ENCODE measurements around the gene INTS3.
A peak's percentile ranks its signal among the peaks of the same experiment; 100 is the strongest.

INTS3 gene, protein sequence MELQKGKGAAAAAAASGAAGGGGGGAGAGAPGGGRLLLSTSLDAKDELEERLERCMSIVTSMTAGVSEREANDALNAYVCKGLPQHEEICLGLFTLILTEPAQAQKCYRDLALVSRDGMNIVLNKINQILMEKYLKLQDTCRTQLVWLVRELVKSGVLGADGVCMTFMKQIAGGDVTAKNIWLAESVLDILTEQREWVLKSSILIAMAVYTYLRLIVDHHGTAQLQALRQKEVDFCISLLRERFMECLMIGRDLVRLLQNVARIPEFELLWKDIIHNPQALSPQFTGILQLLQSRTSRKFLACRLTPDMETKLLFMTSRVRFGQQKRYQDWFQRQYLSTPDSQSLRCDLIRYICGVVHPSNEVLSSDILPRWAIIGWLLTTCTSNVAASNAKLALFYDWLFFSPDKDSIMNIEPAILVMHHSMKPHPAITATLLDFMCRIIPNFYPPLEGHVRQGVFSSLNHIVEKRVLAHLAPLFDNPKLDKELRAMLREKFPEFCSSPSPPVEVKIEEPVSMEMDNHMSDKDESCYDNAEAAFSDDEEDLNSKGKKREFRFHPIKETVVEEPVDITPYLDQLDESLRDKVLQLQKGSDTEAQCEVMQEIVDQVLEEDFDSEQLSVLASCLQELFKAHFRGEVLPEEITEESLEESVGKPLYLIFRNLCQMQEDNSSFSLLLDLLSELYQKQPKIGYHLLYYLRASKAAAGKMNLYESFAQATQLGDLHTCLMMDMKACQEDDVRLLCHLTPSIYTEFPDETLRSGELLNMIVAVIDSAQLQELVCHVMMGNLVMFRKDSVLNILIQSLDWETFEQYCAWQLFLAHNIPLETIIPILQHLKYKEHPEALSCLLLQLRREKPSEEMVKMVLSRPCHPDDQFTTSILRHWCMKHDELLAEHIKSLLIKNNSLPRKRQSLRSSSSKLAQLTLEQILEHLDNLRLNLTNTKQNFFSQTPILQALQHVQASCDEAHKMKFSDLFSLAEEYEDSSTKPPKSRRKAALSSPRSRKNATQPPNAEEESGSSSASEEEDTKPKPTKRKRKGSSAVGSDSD

DNA sequence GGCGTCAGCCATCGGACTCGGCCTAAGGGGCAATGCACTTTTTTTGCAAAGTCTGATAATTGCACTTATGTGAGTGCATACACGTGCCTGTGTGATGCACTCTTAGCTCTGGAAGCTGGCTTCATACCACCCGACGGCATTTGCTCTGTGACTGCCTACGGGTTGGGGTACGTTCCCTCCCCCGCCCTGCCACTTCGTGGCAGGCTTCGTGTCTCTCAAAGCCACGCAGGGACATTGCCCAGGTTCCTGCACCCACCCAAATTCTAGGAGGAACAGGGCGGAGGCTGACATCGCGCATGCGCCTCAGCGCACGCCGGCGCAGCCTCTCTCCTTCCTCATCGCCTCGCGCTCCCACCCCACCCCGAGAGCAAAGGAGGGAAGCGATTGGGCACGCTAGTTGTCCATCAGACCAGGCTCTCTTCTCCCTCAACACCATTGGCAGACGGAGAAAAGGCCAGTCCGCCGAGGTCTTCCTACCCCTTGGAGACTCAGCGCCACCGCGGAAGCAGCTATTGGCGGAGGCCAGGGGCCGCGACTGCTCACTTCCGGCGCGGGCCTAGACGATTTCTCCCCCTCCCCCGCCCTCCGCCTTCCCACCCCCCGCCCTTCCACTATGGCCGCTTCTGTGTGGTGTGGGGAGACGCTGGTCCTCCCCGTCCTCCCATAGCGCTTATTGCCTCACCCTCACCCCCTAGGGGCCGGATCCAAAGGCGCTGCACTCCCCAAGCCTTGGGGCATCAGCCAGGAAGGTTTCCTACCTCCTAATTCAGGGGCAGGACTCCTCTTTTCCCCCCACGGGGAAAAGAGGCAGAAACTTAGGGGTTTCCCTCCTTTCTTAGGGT is at the start of gene INTS3:
INTS3 (plus strand) TSS at position 588 of the 842 bp plus-strand sequence. CDS start 585 bp downstream, outside the sequence.
- peak; percentile 99 to 100 for DNase-seq

DNA sequence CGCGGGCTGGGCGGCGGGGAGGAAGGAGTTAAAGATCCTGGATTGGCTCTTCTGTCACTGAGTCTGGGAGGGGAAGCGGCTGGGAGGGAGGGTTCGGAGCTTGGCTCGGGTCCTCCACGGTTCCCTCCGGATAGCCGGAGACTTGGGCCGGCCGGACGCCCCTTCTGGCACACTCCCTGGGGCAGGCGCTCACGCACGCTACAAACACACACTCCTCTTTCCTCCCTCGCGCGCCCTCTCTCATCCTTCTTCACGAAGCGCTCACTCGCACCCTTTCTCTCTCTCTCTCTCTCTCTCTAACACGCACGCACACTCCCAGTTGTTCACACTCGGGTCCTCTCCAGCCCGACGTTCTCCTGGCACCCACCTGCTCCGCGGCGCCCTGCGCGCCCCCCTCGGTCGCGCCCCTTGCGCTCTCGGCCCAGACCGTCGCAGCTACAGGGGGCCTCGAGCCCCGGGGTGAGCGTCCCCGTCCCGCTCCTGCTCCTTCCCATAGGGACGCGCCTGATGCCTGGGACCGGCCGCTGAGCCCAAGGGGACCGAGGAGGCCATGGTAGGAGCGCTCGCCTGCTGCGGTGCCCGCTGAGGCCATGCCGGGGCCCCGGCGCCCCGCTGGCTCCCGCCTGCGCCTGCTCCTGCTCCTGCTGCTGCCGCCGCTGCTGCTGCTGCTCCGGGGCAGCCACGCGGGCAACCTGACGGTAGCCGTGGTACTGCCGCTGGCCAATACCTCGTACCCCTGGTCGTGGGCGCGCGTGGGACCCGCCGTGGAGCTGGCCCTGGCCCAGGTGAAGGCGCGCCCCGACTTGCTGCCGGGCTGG is 49.1 kb upstream of the INTS3 start, which contains the start of gene NPR1:
NPR1 (plus strand) TSS at position 170 of the 818 bp plus-strand sequence; CDS start at position 591, 421 bp downstream.
- DNase-seq = no peak

DNA sequence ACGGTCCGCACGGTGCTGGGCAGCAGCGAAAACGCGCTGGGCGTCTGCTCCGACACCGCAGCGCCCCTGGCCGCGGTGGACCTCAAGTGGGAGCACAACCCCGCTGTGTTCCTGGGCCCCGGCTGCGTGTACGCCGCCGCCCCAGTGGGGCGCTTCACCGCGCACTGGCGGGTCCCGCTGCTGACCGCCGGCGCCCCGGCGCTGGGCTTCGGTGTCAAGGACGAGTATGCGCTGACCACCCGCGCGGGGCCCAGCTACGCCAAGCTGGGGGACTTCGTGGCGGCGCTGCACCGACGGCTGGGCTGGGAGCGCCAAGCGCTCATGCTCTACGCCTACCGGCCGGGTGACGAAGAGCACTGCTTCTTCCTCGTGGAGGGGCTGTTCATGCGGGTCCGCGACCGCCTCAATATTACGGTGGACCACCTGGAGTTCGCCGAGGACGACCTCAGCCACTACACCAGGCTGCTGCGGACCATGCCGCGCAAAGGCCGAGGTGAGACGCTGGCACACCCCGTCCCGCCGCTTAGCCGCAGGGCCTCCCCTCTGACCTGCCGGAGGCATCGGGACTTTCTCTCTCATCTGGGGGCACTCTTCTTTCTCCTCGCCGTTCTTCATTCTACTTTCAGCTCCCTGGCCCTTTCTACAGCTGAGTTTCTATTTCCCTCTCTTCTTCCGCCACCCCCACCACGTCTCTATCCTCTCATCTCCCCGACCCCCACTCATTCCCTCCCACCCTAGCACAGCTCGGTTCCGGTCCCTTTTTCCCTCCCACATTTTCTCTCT is 48.3 kb upstream of the INTS3 start:
- DNase-seq = no peak

DNA sequence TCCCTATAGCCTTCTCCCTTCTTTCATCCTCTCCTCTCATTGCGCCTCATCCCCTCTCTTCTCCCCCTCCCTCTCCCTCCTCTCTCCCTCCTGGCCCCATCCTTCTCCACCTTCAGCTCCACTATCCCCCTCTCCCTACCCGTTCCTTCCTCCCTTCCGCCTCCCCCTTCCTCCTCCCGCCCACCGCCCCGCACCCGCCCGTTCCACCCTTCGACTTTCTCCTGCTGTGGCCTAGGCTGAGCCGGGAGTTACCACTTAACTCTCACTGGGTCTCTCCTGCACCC is 47.8 kb upstream of the INTS3 start:
- DNase-seq = no peak

DNA sequence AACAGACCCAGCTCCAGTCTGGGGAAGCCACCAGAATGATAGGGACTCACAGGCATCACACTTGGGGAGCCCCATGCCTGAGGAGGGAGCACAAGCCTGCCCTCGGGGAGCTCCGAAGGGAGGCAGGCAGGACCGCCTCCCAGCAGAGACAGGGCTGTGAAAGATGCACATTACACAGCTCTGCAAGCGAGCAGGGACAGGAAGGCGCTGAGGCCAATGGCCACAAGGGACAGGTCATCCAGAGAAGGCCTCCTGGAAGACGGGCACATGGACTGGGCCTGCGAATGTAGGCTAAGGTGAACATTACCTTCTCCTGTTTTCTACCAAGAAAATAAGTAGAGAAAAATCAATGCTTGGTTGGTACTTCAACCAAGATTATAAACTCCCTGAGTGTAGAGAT is 45.1 kb upstream of the INTS3 start:
- no peak for DNase-seq

DNA sequence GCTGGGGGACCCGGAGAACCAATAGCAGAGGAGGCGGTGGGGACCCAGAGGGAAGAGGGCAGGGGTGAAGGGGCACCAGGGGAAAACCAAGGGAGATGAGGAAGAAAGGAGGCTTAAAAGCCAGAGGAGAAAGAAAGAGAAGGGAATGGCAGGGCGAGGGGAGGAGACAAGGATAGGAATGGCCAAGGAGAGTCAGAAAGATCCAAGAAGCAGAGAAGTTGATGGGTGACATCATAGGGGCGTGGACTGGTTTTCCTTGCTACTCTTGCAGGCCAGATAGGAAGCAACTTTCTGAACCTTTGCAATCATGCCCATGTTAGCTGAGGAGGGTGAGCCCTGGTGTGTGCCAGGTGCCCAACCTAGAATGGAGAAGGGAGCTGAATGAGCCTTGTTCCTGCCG is 44.0 kb upstream of the INTS3 start:
- no peak for DNase-seq

DNA sequence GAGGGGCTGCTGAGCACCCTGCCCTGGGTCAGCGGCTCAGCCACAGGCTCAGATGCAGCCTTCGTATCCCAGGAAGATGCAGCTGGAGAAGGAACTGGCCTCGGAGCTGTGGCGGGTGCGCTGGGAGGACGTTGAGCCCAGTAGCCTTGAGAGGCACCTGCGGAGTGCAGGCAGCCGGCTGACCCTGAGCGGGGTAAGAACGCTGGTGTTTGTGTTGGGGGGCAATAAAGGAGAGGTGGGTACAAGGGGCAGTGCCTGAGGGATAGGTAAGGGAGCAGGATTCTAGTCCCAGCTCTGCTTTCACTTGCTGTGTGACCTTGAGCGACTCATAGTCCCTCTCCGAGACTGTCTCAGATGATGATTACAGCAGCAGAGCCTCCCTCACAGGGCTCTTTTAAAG is 43.0 kb upstream of the INTS3 start:
- DNase-seq = no peak

DNA sequence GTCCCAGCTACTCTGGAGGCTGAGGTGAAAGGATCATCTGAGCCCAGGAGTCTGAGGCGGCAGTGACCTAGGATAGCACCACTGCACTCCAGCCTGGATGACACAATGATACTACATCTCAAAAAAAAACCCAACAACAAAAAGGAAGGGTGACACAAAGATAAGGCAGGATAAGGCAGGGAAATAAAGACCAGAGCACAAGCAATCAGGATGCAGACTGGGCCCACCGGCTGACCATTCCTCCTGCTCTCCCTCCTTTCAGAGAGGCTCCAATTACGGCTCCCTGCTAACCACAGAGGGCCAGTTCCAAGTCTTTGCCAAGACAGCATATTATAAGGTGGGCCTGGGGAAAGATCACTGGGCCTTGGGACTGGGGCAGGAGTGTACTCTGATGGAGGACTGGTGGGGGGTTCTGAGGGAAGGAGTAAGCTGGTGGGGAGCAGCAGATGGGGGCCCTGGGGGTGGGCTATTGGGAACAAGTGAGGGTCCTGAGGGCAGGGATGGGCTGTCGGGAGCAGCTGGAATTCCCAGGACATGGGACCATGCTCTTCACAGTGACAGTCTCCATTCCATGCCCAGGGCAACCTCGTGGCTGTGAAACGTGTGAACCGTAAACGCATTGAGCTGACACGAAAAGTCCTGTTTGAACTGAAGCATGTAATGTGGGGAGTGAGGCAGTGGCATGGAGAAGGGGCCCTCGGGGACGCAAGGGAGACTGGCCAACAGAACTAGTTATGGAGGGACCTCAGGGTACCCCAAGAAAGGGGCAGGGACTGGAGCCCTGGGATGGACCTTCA is 42.1 kb upstream of the INTS3 start:
- no peak for DNase-seq

DNA sequence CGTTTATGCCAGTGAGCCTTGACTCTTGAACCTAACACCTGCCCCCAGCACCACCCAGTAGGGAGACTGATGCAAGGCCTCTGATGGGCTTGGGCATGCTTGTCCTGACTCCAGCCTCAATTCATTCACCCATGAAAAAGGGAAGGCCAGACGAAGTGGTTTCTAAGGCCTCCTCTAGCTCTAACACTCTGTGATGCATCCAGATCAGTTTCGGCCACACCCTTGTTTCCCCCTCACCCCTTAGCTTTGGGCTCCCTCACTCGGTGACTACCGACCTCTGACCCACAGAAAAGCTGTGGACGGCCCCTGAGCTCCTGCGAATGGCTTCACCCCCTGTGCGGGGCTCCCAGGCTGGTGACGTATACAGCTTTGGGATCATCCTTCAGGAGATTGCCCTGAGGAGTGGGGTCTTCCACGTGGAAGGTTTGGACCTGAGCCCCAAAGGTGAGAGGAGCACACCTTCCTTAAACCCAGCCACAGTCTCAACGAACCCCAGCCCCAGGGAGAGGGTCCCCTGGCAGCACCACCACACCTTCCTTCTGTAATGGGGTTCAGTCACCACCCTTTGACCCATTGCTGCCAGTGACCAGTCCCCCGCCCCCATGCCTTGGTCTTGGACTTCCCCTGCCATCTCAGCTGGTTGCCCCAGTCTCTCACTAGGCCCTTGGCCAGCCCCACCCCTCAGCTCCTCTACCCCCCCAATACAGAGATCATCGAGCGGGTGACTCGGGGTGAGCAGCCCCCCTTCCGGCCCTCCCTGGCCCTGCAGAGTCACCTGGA is 40.3 kb upstream of the INTS3 start:
- no peak for DNase-seq

DNA sequence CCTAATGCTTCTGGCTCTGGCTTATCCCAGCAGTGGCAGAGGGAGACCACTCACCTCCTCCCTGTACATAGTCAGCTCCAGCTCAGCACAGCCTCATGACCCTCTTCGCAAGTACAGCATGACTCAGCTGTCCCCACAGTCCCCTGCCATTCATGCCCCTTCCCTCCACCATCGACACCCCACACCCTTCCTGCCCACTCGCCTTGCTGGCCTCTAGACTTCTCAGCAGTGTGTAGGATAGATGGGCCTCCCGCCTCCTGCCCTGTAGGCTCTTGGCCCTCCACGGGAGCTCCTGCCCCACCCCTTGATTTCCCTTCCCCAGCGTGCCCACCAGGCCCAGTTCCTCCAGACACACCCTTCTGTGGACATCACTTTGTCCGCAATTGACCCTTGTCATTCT is 39.6 kb upstream of the INTS3 start:
- no peak for DNase-seq

DNA sequence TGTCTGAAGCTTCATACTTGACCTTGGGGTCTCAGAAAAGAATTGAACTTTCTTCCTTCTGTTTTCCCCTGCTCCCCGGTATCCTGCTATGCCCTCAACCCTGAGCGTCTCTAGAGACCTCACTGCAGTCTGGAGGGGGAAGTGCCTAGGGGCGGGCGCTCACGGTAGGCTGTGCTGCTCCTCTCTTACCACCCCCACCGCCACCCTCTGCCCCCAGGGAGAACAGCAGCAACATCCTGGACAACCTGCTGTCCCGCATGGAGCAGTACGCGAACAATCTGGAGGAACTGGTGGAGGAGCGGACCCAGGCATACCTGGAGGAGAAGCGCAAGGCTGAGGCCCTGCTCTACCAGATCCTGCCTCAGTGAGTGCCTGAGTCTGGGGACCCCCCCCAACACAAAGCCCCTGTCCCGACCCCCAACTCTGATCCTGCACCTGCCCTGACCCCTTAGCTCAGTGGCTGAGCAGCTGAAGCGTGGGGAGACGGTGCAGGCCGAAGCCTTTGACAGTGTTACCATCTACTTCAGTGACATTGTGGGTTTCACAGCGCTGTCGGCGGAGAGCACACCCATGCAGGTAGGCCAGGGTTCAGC is 39.0 kb upstream of the INTS3 start:
- DNase-seq = no peak

DNA sequence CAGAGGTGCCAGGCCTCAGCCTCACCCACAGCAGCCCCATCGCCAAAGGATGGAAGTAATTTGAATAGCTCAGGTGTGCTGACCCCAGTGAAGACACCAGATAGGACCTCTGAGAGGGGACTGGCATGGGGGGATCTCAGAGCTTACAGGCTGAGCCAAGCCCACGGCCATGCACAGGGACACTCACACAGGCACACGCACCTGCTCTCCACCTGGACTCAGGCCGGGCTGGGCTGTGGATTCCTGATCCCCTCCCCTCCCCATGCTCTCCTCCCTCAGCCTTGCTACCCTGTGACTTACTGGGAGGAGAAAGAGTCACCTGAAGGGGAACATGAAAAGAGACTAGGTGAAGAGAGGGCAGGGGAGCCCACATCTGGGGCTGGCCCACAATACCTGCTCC is 34.4 kb upstream of the INTS3 start:
- DNase-seq = no peak

DNA sequence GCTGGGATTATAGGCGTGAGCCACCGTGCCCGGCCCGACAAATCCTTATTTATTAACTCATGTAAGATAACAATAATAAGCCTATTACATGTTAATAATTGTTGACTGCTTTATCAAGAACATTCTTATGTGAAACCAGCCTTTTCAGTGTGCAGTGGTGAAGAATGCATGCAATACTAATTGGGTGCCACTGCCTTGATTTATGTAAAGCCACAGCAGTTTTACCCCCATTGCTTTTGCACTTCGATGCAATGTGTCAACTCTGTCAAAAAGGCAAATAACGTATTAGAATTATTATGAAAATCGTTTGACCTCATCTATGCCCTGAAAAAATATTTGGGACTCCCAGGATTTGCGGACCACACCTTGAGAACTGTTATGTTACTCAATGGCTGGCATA is 31.1 kb upstream of the INTS3 start:
- DNase-seq = no peak

DNA sequence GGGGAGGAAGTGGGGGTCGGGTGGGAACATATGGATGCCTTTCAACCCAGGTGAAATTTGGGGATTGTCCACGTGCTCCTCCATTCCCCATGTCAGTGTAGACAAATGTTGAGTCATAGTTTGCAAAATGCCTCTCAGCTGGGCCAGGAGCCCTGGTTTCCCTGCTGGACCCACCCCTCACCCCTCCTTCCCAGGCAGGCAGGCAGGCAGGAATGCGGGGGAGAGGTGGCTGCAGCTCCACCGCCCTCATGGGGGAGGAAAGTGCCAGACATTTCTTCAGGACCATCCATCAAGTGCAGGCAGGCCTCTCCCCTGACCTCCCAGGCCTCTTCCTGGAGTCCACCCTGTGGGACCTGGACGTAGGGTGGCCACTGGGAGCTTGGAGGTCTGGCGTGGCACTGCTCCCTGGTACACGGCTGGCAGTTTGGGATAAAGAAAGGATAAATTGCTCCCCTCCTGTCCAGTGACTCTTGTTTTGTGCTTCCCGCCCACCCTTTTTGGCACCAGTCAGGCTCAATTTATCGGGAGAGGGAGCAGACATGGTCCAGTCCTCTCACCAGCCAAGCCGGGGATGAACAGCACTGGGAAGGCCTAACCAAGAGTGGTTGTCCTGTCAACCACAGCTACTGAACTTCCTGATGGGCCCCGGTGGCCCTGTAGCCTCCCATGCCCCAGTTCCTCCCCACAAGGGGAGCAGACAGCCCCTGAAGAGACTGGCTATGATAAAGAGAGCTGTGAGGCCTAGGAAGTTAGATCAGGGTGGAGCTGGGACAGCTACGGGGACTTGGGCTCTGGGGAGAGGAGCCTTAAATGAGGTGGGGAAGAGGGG is 30.4 kb upstream of the INTS3 start:
- DNase-seq = no peak

DNA sequence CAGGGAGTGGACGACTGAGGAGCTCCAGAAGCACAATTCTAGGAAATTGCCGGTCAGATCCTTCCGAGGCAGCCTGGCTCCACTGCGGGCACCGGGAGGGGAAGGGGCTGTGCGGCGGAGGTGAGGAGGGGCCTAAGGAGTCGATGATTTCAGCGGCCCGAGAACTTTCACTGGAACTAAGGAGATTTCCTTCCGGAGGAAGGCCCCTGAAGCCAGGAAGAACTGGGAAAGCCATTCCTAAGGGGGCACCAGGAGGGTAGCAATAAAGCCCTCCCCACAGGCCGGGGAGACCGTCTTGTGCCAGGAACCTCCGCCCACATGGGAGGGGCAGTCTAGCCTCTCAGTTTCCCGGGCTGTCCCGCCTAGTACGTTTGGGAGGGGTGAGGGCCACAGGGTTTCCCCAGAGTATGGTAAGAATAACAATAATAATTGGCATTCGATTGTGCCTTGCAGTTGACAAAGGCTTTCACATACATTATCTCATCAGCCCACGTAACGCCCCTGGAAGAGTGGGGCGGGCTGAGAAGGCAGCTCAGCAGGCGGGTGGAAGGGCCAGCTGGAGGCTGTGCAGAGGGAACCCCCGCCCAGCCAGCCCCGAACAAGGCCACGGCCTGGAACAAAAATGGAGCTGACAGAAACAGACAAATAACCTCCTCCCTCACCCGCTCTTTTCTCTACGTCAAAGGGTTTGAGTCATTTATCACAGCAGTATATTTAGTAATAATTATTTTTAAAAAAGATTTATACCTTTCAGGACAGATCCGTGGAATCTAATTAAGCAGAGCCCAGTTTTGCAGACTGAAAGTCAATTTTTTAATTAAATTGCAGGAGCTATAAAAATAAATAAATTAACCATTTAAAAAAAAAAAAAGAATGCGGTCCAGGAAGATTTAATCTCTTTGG is 29.6 kb upstream of the INTS3 start:
- no peak for DNase-seq

DNA sequence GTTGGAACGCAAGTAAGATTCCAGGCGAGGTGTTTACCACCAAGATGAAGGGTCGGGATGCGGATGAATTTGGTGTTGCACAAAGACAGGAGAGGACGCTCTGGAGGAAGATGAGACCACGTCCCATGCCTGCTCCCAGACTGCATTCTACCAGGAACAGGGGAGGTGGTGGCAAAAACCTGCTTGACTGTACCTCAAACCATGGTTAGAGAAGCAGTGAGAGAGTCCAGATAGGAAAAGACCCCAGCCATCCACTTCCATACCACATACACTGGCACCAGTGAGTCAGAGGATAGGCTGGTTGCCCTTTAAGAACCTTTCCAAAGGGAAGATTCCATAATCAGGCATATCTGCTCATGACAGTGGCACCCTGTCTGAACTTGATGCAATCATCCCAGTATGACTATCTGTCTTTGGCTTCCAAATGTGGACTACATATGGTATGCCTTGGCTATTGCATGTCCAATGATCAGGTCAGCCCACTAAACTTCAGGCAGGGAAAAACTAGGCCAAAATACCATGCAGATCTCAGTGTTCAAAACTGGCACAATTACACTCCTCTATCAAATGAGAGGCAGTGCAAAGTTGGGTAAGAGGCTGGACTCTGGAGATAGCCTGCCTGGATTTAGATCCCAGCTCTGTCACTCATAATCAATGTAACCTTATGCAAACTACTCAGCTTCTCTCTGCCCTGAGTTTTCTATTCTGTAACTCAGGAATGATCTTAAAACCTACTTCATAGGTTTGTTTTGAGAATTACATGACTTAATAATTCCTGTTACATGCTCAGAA is 28.7 kb upstream of the INTS3 start:
- DNase-seq = no peak
